Loucy (cell line): ENCODE data around the gene SDCCAG8.

Experiments used
- EZH2phosphoT487 ChIP-seq: fragments of 200-600 bp; IDR thresholded peaks from 2 replicates; pipeline ENCODE4 v1.6.1; 2018; ENCODE audit warnings: antibody characterized with exemption, mild to moderate bottlenecking, moderate library complexity, borderline replicate concordance
- TF ChIP-seq, protein P1 (sequence below): fragments of 200-600 bp; sonication (generic); conservative IDR thresholded peaks from 2 replicates; pipeline ENCODE4 v1.5.1; 2014; ENCODE audit warnings: mild to moderate bottlenecking, antibody characterized with exemption, low read length

- no peak for TF ChIP-seq EZH2phosphoT487
- TF ChIP-seq, protein P1, sequence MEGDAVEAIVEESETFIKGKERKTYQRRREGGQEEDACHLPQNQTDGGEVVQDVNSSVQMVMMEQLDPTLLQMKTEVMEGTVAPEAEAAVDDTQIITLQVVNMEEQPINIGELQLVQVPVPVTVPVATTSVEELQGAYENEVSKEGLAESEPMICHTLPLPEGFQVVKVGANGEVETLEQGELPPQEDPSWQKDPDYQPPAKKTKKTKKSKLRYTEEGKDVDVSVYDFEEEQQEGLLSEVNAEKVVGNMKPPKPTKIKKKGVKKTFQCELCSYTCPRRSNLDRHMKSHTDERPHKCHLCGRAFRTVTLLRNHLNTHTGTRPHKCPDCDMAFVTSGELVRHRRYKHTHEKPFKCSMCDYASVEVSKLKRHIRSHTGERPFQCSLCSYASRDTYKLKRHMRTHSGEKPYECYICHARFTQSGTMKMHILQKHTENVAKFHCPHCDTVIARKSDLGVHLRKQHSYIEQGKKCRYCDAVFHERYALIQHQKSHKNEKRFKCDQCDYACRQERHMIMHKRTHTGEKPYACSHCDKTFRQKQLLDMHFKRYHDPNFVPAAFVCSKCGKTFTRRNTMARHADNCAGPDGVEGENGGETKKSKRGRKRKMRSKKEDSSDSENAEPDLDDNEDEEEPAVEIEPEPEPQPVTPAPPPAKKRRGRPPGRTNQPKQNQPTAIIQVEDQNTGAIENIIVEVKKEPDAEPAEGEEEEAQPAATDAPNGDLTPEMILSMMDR = no peak
Observed at GRCh38 chr1:243354511-243355153, 98.8 kb downstream of the SDCCAG8 start.
